ENCODE results near the gene CRYBA2.

DNA sequence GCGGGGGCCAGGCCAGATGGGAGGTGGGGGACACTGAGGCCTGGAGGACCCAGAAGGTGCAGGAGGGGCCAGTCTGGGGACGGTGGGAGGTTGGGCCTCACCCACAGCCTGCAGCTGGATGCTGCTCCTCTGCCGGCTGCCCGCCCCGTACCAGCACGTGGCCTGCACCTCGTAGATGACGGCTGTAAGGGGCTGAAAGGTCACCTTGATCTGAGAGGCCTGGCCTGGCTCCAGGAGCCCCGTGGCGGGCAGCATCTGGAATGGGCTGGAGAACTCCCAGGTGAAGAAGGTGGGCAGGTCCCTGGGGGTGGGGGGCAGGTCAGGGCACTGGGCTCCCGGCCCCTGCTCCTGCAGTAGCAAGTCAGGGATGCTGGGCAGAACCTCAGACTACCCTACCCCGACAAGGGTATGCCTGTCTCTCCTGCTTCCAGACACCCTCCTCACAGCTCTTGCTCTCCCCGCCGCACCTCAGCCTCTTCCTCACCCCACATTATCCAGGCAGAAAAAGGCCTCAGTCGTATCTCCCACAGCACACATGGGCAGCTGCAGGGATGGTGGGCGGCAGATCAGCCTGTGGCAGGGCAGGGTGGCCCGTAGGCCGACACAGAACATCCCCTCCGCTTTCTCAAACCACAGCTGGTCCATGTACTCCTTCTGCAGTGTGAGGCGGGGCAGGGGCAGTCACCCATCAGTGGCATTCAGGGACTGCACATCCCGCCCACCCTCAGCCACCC lies 38.0 kb upstream of the CRYBA2 start:
- no peak for TF ChIP-seq POLR2AphosphoS5 (IDR thresholded peaks at IDR 0.05; ENCODE audit: low read depth)
- TF ChIP-seq, protein P1, sequence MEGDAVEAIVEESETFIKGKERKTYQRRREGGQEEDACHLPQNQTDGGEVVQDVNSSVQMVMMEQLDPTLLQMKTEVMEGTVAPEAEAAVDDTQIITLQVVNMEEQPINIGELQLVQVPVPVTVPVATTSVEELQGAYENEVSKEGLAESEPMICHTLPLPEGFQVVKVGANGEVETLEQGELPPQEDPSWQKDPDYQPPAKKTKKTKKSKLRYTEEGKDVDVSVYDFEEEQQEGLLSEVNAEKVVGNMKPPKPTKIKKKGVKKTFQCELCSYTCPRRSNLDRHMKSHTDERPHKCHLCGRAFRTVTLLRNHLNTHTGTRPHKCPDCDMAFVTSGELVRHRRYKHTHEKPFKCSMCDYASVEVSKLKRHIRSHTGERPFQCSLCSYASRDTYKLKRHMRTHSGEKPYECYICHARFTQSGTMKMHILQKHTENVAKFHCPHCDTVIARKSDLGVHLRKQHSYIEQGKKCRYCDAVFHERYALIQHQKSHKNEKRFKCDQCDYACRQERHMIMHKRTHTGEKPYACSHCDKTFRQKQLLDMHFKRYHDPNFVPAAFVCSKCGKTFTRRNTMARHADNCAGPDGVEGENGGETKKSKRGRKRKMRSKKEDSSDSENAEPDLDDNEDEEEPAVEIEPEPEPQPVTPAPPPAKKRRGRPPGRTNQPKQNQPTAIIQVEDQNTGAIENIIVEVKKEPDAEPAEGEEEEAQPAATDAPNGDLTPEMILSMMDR (conservative IDR thresholded peaks at IDR 0.05; ENCODE audit: low read depth in 2 of 2) = no peak
- no peak for TF ChIP-seq EZH2 (IDR thresholded peaks at IDR 0.05; ENCODE audit: low read depth, unreplicated experiment)
- TF ChIP-seq, protein P2, sequence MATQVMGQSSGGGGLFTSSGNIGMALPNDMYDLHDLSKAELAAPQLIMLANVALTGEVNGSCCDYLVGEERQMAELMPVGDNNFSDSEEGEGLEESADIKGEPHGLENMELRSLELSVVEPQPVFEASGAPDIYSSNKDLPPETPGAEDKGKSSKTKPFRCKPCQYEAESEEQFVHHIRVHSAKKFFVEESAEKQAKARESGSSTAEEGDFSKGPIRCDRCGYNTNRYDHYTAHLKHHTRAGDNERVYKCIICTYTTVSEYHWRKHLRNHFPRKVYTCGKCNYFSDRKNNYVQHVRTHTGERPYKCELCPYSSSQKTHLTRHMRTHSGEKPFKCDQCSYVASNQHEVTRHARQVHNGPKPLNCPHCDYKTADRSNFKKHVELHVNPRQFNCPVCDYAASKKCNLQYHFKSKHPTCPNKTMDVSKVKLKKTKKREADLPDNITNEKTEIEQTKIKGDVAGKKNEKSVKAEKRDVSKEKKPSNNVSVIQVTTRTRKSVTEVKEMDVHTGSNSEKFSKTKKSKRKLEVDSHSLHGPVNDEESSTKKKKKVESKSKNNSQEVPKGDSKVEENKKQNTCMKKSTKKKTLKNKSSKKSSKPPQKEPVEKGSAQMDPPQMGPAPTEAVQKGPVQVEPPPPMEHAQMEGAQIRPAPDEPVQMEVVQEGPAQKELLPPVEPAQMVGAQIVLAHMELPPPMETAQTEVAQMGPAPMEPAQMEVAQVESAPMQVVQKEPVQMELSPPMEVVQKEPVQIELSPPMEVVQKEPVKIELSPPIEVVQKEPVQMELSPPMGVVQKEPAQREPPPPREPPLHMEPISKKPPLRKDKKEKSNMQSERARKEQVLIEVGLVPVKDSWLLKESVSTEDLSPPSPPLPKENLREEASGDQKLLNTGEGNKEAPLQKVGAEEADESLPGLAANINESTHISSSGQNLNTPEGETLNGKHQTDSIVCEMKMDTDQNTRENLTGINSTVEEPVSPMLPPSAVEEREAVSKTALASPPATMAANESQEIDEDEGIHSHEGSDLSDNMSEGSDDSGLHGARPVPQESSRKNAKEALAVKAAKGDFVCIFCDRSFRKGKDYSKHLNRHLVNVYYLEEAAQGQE (IDR thresholded peaks at IDR 0.05; ENCODE audit: unreplicated experiment) = no peak
- no peak for TF ChIP-seq EZH2phosphoT487 (IDR thresholded peaks at IDR 0.05; ENCODE audit: unreplicated experiment)
- no peak for TF ChIP-seq JUNB (IDR thresholded peaks at IDR 0.05; ENCODE audit: unreplicated experiment)
- no peak for TF ChIP-seq CREB1 (CRISPR knock-in tag; IDR thresholded peaks at IDR 0.05; ENCODE audit: low read depth)
- TF ChIP-seq, protein P3, sequence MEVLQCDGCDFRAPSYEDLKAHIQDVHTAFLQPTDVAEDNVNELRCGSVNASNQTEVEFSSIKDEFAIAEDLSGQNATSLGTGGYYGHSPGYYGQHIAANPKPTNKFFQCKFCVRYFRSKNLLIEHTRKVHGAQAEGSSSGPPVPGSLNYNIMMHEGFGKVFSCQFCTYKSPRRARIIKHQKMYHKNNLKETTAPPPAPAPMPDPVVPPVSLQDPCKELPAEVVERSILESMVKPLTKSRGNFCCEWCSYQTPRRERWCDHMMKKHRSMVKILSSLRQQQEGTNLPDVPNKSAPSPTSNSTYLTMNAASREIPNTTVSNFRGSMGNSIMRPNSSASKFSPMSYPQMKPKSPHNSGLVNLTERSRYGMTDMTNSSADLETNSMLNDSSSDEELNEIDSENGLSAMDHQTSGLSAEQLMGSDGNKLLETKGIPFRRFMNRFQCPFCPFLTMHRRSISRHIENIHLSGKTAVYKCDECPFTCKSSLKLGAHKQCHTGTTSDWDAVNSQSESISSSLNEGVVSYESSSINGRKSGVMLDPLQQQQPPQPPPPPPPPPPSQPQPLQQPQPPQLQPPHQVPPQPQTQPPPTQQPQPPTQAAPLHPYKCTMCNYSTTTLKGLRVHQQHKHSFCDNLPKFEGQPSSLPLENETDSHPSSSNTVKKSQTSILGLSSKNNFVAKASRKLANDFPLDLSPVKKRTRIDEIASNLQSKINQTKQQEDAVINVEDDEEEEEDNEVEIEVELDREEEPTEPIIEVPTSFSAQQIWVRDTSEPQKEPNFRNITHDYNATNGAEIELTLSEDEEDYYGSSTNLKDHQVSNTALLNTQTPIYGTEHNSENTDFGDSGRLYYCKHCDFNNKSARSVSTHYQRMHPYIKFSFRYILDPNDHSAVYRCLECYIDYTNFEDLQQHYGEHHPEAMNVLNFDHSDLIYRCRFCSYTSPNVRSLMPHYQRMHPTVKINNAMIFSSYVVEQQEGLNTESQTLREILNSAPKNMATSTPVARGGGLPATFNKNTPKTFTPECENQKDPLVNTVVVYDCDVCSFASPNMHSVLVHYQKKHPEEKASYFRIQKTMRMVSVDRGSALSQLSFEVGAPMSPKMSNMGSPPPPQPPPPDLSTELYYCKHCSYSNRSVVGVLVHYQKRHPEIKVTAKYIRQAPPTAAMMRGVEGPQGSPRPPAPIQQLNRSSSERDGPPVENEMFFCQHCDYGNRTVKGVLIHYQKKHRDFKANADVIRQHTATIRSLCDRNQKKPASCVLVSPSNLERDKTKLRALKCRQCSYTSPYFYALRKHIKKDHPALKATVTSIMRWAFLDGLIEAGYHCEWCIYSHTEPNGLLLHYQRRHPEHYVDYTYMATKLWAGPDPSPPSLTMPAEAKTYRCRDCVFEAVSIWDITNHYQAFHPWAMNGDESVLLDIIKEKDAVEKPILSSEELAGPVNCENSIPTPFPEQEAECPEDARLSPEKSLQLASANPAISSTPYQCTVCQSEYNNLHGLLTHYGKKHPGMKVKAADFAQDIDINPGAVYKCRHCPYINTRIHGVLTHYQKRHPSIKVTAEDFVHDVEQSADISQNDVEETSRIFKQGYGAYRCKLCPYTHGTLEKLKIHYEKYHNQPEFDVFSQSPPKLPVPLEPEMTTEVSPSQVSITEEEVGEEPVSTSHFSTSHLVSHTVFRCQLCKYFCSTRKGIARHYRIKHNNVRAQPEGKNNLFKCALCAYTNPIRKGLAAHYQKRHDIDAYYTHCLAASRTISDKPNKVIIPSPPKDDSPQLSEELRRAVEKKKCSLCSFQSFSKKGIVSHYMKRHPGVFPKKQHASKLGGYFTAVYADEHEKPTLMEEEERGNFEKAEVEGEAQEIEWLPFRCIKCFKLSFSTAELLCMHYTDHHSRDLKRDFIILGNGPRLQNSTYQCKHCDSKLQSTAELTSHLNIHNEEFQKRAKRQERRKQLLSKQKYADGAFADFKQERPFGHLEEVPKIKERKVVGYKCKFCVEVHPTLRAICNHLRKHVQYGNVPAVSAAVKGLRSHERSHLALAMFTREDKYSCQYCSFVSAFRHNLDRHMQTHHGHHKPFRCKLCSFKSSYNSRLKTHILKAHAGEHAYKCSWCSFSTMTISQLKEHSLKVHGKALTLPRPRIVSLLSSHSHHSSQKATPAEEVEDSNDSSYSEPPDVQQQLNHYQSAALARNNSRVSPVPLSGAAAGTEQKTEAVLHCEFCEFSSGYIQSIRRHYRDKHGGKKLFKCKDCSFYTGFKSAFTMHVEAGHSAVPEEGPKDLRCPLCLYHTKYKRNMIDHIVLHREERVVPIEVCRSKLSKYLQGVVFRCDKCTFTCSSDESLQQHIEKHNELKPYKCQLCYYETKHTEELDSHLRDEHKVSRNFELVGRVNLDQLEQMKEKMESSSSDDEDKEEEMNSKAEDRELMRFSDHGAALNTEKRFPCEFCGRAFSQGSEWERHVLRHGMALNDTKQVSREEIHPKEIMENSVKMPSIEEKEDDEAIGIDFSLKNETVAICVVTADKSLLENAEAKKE (CRISPR knock-in tag; IDR thresholded peaks at IDR 0.05) = no peak
- no peak for TF ChIP-seq ZNF331 (CRISPR knock-in tag; IDR thresholded peaks at IDR 0.05; ENCODE audit: low read depth)
- no peak for TF ChIP-seq STAT1 (IDR thresholded peaks at IDR 0.05; ENCODE audit: unreplicated experiment)
- TF ChIP-seq NANOG (IDR thresholded peaks at IDR 0.05; ENCODE audit: borderline replicate concordance) = no peak
